Measurements from ENCODE around the gene TSPAN10.

DNA sequence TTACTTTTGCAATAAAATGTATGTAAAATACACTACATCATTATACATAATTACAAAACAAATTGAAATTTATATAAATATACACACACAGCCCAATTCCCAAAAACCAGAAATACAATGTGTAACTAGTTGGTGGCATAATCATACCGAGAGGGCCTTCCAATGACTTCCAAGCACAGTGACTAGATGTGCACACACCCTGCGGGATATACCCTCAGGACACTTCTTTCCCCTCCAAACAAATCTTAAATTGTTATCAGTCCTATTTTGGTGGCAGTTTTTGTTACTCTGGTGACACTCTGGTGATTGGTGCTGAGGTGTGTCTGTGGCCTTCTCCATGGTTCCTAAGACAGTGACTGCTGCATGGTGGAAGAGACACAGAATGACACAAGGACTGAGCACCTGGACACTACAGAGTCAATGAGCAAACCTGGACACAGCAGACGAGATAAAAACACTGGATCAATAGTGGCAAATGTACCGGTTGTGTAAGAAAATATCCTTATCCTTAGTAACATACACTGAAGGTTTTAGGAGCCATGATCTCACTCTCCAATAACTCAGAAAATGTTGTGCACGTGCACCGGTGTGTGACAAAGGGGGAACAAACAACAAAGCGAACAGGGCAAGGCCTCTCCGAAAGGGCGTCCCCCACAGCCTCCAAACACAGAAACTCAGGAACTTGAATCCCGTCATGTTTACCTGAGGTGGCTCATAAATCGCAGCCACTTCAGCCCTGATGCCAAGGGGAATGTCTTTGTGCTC is 33.0 kb upstream of the TSPAN10 start:
- TF ChIP-seq POLR2A (IDR thresholded peaks at IDR 0.05): no peak
- TF ChIP-seq, protein P1, sequence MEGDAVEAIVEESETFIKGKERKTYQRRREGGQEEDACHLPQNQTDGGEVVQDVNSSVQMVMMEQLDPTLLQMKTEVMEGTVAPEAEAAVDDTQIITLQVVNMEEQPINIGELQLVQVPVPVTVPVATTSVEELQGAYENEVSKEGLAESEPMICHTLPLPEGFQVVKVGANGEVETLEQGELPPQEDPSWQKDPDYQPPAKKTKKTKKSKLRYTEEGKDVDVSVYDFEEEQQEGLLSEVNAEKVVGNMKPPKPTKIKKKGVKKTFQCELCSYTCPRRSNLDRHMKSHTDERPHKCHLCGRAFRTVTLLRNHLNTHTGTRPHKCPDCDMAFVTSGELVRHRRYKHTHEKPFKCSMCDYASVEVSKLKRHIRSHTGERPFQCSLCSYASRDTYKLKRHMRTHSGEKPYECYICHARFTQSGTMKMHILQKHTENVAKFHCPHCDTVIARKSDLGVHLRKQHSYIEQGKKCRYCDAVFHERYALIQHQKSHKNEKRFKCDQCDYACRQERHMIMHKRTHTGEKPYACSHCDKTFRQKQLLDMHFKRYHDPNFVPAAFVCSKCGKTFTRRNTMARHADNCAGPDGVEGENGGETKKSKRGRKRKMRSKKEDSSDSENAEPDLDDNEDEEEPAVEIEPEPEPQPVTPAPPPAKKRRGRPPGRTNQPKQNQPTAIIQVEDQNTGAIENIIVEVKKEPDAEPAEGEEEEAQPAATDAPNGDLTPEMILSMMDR (IDR thresholded peaks at IDR 0.05): no peak

Measured in heart left ventricle (tissue), 13 donors.